ENCODE data around the gene JARID2.

The JARID2 gene

GRCh38 chr6:15519681-15520080, 273.8 kb downstream of the JARID2 start:
- no peak for DNase-seq (ENCODE audit: low read depth)
- H3K4me3 ChIP-seq (ENCODE audit: low read depth, low read length) = no peak overlapping the region
- TF ChIP-seq, protein P1, sequence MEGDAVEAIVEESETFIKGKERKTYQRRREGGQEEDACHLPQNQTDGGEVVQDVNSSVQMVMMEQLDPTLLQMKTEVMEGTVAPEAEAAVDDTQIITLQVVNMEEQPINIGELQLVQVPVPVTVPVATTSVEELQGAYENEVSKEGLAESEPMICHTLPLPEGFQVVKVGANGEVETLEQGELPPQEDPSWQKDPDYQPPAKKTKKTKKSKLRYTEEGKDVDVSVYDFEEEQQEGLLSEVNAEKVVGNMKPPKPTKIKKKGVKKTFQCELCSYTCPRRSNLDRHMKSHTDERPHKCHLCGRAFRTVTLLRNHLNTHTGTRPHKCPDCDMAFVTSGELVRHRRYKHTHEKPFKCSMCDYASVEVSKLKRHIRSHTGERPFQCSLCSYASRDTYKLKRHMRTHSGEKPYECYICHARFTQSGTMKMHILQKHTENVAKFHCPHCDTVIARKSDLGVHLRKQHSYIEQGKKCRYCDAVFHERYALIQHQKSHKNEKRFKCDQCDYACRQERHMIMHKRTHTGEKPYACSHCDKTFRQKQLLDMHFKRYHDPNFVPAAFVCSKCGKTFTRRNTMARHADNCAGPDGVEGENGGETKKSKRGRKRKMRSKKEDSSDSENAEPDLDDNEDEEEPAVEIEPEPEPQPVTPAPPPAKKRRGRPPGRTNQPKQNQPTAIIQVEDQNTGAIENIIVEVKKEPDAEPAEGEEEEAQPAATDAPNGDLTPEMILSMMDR (conservative IDR thresholded peaks at IDR 0.05; ENCODE audit: low read depth, low read length) = no peak

DNA sequence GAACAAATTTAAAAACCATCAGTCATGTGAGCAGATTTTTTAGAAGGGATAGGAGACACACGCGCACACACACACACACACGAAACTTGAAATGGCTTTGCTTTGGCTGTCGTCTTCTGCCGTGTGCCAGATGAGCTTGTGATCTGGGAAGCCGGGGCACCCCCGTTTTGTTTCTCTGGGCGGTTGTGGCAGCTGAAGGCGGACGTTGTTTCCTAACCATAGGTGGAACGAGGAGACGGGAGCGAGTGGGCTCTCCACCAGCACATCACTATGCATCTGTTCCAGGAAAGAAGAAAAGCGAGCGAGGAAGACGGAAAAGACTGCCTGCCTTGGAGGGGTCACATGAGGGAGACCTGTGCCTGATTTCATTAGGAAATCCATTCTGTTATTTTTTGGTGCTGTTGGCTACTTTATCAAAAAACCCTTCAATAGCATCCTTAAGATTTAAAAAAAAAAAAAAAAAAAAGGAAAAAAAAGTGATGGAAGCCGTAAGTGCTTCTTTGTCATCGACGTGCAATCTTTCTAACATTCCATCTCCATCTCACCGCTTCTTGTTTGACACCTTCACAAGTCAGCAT, 274.8 kb downstream of the JARID2 start:
- H3K4me3 ChIP-seq (ENCODE audit: low read depth, low read length) = no peak overlapping the region
- no peak for DNase-seq (ENCODE audit: low read depth)
- TF ChIP-seq, protein P1 (conservative IDR thresholded peaks at IDR 0.05; ENCODE audit: low read depth, low read length) = no peak

- TF ChIP-seq, protein P1 (conservative IDR thresholded peaks at IDR 0.05; ENCODE audit: low read depth, low read length) = no peak
- DNase-seq (ENCODE audit: low read depth) = no peak
Measured at GRCh38 chr6:15521582-15521981, 275.7 kb downstream of the JARID2 start.

GRCh38 chr6:15522026-15522425, 276.2 kb downstream of the JARID2 start:
- no peak overlapping the region for H3K4me3 ChIP-seq (ENCODE audit: low read depth, low read length)
- no peak for DNase-seq (ENCODE audit: low read depth)
- TF ChIP-seq, protein P1 (conservative IDR thresholded peaks at IDR 0.05; ENCODE audit: low read depth, low read length) = no peak

More at GRCh38 chr6:15521582-15521981, 275.7 kb downstream of the JARID2 start:
- no peak overlapping the region for H3K4me3 ChIP-seq (ENCODE audit: low read depth, low read length)

GRCh38 chr6:15522427-15522826, 276.6 kb downstream of the JARID2 start:
- TF ChIP-seq, protein P1 (conservative IDR thresholded peaks at IDR 0.05; ENCODE audit: low read depth, low read length) = no peak
- no peak for DNase-seq (ENCODE audit: low read depth)
- H3K4me3 ChIP-seq (ENCODE audit: low read depth, low read length) = no peak overlapping the region

- DNase-seq (ENCODE audit: low read depth) = no peak
- TF ChIP-seq, protein P1 (conservative IDR thresholded peaks at IDR 0.05; ENCODE audit: low read depth, low read length) = no peak
- H3K4me3 ChIP-seq (ENCODE audit: low read depth, low read length) = no peak overlapping the region
Measured at GRCh38 chr6:15522856-15523529, 277.1 kb downstream of the JARID2 start.
